Lung microvascular endothelial cell (primary cell): Measurements from ENCODE around the gene ANTKMT. TPM values are rescaled to one million over a fixed set of nuclear protein-coding genes. Genes with fewer than 3 reads are reported as not detected.

ENCODE experiments used
- DNase-seq, 2 donors: peaks; one replicate each; pipeline versions ENCODE4 v3.0.0 to v3.0.0-alpha.2; 2010; ENCODE audit warnings: low read depth in 2 of 2
- total RNA-seq: library from RNA; depleted of rRNA; stranded (reverse); fragments of >200 nt; gene quantifications from 2 replicates; pipeline ENCODE4 v1.2.1, GENCODE V29; 2014

The ANTKMT gene
- total RNA-seq, 1 donor from 2014 or later = 31.2 TPM

DNA sequence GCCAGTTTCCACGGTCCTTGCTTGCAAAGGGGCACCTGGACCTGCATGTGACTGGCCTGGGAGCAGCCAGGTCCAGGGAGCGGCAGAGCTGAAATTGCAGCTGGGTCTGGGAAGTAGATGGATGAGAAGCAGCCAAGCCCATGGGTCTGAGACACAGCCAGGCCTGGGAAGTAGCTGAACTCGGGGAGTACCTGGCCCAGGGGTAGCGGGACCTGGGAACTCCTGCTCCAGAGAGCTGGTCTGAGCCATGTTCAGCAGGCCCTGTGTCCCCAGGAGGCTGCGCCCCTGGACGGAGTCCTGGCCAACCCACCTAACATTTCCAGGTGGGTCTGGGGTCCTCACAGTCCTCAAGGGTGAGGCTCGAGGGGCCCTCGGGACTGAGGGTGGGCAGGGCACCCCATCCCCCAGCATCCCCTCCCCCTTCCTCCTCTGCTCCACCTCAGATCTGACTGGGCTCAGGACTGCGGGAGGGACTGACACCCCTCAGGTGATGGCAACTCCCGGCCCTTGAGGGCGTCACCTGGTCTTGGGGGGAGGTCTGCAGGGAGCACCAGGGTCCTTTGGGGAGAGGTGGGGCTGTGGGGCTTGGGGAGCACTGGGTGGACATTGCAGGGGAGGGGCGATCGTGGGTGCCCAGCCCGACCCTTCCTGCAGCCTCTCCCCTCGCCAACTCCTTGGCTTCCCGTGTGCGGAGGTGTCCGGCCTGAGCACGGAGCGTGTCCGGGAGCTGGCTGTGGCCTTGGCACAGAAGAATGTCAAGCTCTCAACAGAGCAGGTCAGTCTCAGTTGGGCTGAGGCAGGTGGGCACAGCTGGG is 42.6 kb downstream of the ANTKMT start:
- DNase-seq = no peak

GRCh38 chr16:764184-764750 is 43.3 kb downstream of the ANTKMT start:
- DNase-seq = no peak

GRCh38 chr16:764848-765487 is 44.0 kb downstream of the ANTKMT start:
- no peak for DNase-seq

GRCh38 chr16:765488-765865 is 44.5 kb downstream of the ANTKMT start:
- DNase-seq = no peak

DNA sequence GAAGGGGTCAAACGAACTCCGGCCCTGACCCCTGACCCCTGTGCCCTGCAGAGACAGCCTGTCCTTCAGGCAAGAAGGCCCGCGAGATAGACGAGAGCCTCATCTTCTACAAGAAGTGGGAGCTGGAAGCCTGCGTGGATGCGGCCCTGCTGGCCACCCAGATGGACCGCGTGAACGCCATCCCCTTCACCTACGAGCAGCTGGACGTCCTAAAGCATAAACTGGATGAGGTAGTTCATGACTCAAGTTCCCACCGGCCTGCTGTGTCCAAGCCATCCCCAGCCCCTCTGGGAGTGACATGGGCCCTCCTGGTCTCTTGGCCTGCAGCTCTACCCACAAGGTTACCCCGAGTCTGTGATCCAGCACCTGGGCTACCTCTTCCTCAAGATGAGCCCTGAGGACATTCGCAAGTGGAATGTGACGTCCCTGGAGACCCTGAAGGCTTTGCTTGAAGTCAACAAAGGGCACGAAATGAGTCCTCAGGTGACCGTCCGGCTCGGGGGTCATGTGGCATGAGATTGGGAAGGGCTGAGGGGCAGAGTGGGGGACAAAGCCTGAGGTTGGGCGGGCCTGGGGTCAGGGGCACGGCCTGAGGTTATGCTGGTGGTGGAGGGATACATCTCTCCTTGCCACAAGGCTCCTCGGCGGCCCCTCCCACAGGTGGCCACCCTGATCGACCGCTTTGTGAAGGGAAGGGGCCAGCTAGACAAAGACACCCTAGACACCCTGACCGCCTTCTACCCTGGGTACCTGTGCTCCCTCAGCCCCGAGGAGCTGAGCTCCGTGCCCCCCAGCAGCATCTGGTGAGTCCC is 45.3 kb downstream of the ANTKMT start:
- no peak for DNase-seq

DNA sequence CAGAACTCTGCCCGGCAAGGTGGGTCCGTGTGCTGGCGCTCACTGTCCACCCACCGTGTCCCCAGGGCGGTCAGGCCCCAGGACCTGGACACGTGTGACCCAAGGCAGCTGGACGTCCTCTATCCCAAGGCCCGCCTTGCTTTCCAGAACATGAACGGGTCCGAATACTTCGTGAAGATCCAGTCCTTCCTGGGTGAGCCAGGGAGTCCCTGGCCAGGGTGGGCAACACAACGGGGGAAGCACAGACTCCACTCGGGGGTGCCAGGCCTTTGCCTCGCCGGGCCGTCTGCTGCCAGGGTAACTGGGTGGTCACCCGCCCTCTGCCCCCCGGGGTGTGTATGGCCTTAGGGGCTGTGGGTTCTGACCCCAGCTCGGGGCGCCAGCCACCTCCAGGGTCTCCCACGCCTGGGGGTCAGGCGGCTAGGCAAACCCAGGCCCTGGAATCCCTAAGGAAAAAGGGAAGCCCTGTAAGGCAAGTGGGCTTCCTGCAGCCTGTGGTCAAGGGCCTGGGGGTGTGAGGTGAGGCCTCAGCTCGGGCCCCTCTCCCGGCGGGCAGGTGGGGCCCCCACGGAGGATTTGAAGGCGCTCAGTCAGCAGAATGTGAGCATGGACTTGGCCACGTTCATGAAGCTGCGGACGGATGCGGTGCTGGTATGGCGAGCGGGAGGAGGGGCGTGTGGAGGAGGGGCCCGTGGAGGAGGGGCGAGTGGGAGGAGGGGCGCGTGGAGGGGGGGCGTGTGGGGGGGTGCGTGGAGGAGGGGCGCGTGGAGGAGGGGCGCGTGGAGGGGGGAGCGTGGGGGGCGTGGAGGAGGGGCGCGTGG is 46.1 kb downstream of the ANTKMT start:
- DNase-seq = no peak

DNA sequence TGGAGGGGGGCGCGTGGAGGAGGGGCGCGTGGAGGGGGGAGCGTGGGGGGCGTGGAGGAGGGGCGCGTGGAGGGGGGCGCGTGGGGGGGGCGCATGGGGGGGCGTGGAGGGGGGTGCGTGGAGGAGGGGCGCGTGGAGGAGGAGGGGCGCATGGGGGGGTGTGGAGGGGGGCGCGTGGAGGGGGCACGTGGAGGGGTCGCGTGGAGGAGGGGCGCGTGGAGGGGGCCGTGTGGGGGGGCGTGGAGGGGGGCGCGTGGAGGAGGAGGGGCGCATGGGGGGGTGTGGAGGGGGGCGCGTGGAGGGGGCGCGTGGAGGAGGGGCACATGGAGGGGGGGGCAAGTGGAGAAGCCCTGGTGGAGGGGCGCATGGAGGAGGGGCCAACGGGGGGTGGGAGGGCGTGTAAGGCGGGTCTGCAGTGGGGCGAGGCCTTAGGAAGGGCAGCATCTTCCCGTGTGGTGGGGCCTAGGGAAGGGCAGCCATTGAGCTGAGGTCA is 46.8 kb downstream of the ANTKMT start:
- DNase-seq = no peak

GRCh38 chr16:768428-768827 is 47.5 kb downstream of the ANTKMT start:
- DNase-seq = no peak

GRCh38 chr16:769184-769784 is 48.3 kb downstream of the ANTKMT start:
- DNase-seq = no peak

DNA sequence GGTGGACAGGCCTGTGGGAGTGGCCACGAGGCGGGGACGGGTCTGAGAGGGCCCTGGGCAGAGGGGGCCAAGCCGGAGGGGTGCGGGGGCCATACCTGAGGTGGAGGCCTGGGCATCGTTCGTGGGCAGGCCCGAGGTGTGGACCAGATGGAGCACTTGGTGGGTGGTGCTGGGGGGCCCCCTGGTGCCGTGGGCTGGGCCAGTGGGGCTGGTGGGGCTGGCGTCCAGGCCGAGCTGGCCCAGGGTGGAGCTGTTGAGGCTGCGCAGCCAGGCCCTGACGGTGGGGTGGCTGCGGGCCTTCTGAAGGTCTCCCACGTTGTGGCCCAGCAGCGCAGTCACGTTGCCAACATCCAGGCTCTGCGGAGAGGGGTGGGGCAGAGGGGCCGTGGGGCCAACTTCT is 49.0 kb downstream of the ANTKMT start:
- DNase-seq = no peak

GRCh38 chr16:770411-770810 is 49.5 kb downstream of the ANTKMT start:
- no peak for DNase-seq

Other genes starting within 250 kb of the ANTKMT start
- gene CAPN15, start 193.4 kb upstream of the ANTKMT start, total RNA-seq = 15.5 and 20.2 TPM in 2 replicates
- gene PRR35, start 160.8 kb upstream of the ANTKMT start, total RNA-seq = not detected in 2 replicates
- gene NHLRC4, start 154.1 kb upstream of the ANTKMT start, total RNA-seq = 2.0 and 2.4 TPM in 2 replicates
- 14.2 and 20.2 TPM in 2 replicates for gene PIGQ, start 151.2 kb upstream of the ANTKMT start, total RNA-seq
- gene RAB40C, start 131.1 kb upstream of the ANTKMT start, total RNA-seq = 6.8 and 10.9 TPM in 2 replicates
- under 0.01 and 0.20 TPM in 2 replicates for gene WFIKKN1, start 90.2 kb upstream of the ANTKMT start, total RNA-seq
- gene METTL26, start 84.8 kb upstream of the ANTKMT start, total RNA-seq = 64.5 and 74.0 TPM in 2 replicates
- 10.5 and 11.9 TPM in 2 replicates for gene MCRIP2, start 79.3 kb upstream of the ANTKMT start, total RNA-seq
- 4.2 and 6.1 TPM in 2 replicates for gene WDR90, start 71.8 kb upstream of the ANTKMT start, total RNA-seq
- gene RHOT2, start 53.0 kb upstream of the ANTKMT start, total RNA-seq = 20.0 and 25.4 TPM in 2 replicates
- under 0.01 and 0.22 TPM in 2 replicates for gene RHBDL1, start 45.5 kb upstream of the ANTKMT start, total RNA-seq
- 90.7 and 113 TPM in 2 replicates for gene STUB1, start 40.7 kb upstream of the ANTKMT start, total RNA-seq
- 20.2 and 22.4 TPM in 2 replicates for gene JMJD8, start 36.8 kb upstream of the ANTKMT start, total RNA-seq
- gene WDR24, start 30.7 kb upstream of the ANTKMT start, total RNA-seq = 1.7 and 3.2 TPM in 2 replicates
- under 0.01 TPM in 2 replicates for gene FBXL16, start 15.3 kb upstream of the ANTKMT start, total RNA-seq
- gene METRN, start 6.0 kb upstream of the ANTKMT start, total RNA-seq = 13.1 and 28.8 TPM in 2 replicates
- 0.40 and 0.44 TPM in 2 replicates for gene CCDC78, start 5.3 kb downstream of the ANTKMT start, total RNA-seq
- gene HAGHL, start 6.0 kb downstream of the ANTKMT start, total RNA-seq = 4.4 and 5.4 TPM in 2 replicates
- 23.8 and 33.5 TPM in 2 replicates for gene CIAO3, start 19.9 kb downstream of the ANTKMT start, total RNA-seq
- gene MSLN, start 39.6 kb downstream of the ANTKMT start, total RNA-seq = 0.20 TPM in 1 of 2 replicates, not detected in the other
- 16.3 and 19.0 TPM in 2 replicates for gene RPUSD1, start 67.2 kb downstream of the ANTKMT start, total RNA-seq
- 4.8 and 6.8 TPM in 2 replicates for gene CHTF18, start 67.5 kb downstream of the ANTKMT start, total RNA-seq
- gene GNG13, start 79.6 kb downstream of the ANTKMT start, total RNA-seq = not detected in 2 replicates
- gene LMF1, start 249.8 kb downstream of the ANTKMT start, total RNA-seq = 6.3 and 8.9 TPM in 2 replicates